Neural crest cell (in vitro differentiated cells): ENCODE data around the gene ATG9B. TPM values are rescaled to one million over a fixed set of nuclear protein-coding genes. Genes with fewer than 3 reads are reported as not detected.

ENCODE experiments used
- DNase-seq: peaks from one replicate; pipeline ENCODE4 v3.0.0; 2021; ENCODE audit warnings: low read depth, mixed read lengths, low spot score
- H3K27ac Mint-ChIP-seq: one replicate; pipeline ENCODE4 v1.8.0; 2021; ENCODE audit warnings: mild to moderate bottlenecking, mixed read lengths; ENCODE audit not compliant: unreplicated experiment
- H3K27me3 Mint-ChIP-seq: 2 replicates; pipeline ENCODE4 v1.8.0; 2021; ENCODE audit warnings: low read depth, mild to moderate bottlenecking, mixed read lengths
- H3K36me3 Mint-ChIP-seq: 2 replicates; pipeline ENCODE4 v1.8.0; 2021; ENCODE audit warnings: low read depth, mild to moderate bottlenecking, mixed read lengths
- H3K4me1 Mint-ChIP-seq: 2 replicates; pipeline ENCODE4 v1.8.0; 2021; ENCODE audit warnings: mixed read lengths
- H3K4me3 Mint-ChIP-seq: one replicate; pipeline ENCODE4 v1.8.0; 2021; ENCODE audit warnings: mild to moderate bottlenecking, mixed read lengths
- H3K9me3 Mint-ChIP-seq: 2 replicates; pipeline ENCODE4 v1.8.0; 2021; ENCODE audit warnings: mixed read lengths
- total RNA-seq: library from RNA; stranded (reverse); gene quantifications from 2 replicates; pipeline ENCODE4 v1.2.1, GENCODE V29; 2021
- TF ChIP-seq, protein P1 (sequence below): fragments of 200-600 bp; sonication (generic); conservative IDR thresholded peaks from 2 replicates; pipeline ENCODE4 v1.5.0; 2021; ENCODE audit warnings: antibody characterized with exemption, mild to moderate bottlenecking

Gene ATG9B
- total RNA-seq, 1 donor from 2014 or later: 8.0 TPM

DNA sequence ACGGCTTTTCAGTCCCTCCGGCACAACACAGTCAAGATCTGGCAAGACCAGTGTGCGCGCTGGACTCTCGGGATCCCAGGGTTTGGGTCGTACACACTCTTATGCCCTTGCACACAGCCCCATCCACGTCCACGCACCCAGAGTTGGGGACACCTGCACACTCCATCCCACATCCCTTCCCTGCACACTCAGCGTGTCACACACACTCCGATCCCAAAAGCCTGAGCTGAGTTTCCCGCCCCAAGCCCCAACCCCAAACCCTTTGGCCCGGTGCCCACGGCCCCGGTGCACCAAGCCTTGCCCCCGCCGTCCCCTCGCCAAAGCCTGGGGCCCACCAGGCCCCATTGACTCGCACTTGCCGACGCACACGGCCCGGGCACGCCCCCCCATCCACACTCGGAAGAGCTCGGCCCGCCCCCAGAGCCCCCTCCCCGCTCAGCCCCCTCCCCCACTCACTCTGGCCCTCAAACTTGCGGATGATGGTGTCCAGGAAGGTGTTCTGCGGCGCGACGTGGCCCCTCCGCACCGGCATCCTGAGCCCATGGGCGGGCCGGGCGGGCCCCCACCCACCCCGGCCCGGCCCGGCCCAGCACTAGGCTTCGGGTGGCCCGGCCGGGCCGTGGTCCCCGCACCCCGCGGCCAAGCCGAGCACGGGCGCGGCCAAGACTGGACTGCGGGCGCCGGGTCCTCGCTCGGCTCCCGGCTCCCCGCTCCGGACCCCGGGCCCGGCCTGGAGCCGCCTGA lies 46.7 kb downstream of the ATG9B start:
- DNase-seq: no peak
- TF ChIP-seq, protein P1, sequence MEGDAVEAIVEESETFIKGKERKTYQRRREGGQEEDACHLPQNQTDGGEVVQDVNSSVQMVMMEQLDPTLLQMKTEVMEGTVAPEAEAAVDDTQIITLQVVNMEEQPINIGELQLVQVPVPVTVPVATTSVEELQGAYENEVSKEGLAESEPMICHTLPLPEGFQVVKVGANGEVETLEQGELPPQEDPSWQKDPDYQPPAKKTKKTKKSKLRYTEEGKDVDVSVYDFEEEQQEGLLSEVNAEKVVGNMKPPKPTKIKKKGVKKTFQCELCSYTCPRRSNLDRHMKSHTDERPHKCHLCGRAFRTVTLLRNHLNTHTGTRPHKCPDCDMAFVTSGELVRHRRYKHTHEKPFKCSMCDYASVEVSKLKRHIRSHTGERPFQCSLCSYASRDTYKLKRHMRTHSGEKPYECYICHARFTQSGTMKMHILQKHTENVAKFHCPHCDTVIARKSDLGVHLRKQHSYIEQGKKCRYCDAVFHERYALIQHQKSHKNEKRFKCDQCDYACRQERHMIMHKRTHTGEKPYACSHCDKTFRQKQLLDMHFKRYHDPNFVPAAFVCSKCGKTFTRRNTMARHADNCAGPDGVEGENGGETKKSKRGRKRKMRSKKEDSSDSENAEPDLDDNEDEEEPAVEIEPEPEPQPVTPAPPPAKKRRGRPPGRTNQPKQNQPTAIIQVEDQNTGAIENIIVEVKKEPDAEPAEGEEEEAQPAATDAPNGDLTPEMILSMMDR: no peak
- Mint-ChIP-seq H3K36me3 (no peaks in the 10 kb centered on the region), H3K27me3 (peaks cover 41% of the 10 kb centered on the region), H3K4me3 (peak overlapping the region; percentile 93), H3K4me1 (peaks cover 38% of the 10 kb centered on the region), H3K9me3 (no peaks in the 10 kb centered on the region), H3K27ac (no peak overlapping the region)

DNA sequence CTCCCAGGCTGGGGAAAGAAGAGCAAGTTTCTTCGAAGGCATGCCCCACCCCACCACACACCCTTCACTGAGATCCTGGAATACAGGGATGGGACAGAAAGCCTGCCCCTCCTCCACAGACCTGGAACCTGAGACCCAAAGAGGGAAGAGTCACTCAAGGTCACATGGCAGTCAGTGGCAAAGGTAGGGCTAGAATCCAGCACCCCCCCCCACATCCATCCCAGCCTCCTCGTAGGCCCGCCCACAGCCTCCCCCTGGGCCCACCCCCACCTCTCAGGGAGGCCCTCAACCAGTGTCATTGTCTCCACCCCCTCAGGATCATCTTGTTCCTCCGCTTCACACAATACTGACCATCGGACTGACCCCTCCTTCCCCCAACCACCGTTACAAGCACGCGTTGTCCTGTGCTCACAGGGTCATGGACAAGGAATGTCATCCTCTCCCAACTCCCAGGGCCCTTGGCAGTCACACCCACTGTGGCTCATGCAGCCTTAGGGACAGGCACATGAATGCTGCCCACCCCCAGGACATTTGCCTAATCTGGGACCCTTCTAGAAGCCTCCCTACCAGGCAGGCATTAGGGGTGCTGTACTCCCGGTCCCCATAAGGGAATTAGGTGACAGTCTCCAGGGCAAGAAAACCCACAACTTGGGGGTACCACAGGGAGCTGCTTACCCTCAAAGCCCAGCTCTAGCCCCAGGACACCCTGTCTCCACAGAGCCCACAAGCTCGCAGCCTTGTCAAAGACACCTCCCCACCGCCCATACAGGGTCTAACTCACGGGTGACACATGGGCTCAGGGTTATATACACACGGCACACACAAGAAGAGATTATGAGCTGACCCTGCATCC lies 47.5 kb downstream of the ATG9B start:
- Mint-ChIP-seq H3K27ac (no peak overlapping the region), H3K36me3 (no peaks in the 10 kb centered on the region), H3K27me3 (peaks cover 33% of the 10 kb centered on the region), H3K4me3 (peak overlapping the region; percentile 93), H3K4me1 (peaks cover 42% of the 10 kb centered on the region), H3K9me3 (no peaks in the 10 kb centered on the region)
- DNase-seq: no peak
- TF ChIP-seq, protein P1: no peak

DNA sequence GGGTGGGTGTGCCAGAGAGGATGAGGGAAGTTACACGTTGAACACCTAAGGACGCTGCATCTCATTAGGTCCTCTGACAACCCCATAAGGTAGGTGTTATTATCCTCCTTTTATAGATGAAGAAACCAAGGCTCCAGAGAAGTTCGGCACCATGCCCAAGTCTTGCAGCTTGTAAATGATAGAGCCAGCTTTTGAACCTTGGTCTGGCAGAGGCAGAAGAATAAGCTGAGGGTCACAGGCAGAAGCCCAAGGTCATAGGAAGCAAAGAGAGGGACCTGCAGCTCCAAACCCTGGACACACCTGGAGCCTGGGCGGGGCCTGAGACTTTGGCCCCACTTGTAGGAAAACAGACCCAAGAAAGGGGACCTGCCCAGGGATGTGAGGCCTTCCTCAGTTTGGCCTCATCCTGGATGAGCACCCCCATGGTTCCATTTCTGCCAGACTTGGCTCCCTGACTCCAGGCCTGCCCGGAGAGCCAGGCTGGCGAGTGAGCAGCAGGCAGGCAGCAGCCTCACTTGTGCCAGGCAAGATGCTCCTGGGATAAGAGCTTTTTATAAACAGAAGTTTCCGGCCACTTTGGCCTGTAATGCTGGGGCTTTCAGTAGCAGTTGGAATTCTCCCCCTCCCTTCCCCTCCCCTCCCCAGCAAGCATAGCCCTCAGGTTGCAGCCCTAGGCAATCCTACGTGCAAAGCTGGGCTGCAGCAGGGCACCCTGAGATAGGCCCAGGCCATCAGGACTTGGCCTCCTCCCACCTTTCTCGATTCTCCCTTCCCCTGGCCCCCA lies 48.6 kb downstream of the ATG9B start:
- no peak overlapping the region for H3K27ac Mint-ChIP-seq
- TF ChIP-seq, protein P1: no peak

DNA sequence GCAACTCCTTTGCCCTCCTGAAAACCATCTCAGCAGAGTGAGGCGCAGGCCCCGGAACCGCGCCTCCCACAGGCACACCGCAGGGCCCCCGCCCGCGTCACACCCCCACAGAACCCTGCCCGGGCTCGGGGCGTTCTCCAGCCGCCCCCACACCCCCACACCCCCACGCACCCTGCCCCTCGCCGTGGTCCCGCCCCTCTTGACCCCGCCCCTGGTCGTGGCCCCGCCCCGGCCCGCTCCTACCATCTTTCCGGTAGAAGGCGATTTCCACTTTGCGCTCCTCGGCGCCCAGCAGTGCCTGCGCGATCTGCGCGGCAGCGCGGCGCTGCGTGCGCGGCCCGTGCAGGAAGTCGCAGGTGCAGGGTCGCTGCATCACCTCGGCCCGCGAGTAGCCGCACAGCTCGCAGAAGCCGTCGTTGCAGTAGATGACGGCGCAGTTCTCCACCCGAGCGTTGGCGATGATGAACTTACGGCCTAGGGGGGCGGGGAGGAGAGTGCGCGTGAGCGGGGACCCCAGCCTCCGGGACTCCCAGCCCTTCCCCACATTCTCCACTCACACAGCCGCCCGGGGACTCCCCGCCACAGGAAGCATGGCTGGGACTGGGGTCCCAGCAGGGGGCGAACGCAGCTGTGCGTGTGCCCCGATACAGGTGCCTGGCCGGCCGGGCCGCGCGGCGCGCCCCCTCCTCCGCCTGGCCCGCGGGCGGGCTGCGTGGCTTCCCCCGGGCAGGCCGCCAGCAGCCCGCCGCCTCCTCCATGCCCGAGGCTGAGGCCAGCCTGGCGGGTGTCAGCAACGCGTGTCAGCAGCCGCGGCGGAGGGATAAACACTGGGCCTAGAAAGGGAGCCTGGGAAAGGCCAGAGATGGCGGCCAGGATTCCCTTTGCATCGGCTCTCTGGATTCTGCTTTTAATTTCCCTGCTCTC lies 49.6 kb downstream of the ATG9B start:
- TF ChIP-seq, protein P1: peak; percentile 61
- Mint-ChIP-seq H3K27ac (no peak overlapping the region), H3K4me3 (peak overlapping the region; percentile 86), H3K27me3 (peaks cover 21% of the 10 kb centered on the region), H3K9me3 (no peaks in the 10 kb centered on the region), H3K4me1 (peaks cover 59% of the 10 kb centered on the region), H3K36me3 (no peaks in the 10 kb centered on the region)
- DNase-seq: no peak

More for the DNA sequence above, 48.6 kb downstream of the ATG9B start:
- H3K9me3 Mint-ChIP-seq: no peaks in the 10 kb centered on the region
- no peak for DNase-seq
- H3K4me1 Mint-ChIP-seq: peaks cover 52% of the 10 kb centered on the region
- H3K36me3 Mint-ChIP-seq: no peaks in the 10 kb centered on the region
- H3K27me3 Mint-ChIP-seq: peaks cover 23% of the 10 kb centered on the region
- peak overlapping the region; percentile 93 for H3K4me3 Mint-ChIP-seq
